Measurements from ENCODE around the gene KIF23.

KIF23 gene

DNA sequence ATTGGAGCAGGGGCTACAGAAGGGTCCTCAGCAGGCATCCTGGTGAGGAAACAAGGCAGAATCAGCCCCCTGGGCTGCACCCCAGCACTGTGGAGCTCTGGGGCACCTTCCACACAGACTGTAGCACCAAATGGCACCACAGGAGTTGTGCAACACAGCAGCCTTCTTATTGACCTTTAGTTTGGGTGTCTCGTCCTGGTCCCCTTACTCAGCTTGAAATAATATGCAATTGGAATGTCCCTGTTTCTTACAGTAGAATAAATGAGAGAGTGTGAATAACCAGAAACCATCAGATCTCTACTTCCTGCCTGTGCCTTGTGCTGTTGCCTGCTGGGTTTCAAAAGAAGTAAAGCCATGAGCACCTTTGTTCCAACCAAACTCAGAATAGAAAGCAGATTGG is 82.9 kb downstream of the KIF23 start:
- no peak for DNase-seq

DNA sequence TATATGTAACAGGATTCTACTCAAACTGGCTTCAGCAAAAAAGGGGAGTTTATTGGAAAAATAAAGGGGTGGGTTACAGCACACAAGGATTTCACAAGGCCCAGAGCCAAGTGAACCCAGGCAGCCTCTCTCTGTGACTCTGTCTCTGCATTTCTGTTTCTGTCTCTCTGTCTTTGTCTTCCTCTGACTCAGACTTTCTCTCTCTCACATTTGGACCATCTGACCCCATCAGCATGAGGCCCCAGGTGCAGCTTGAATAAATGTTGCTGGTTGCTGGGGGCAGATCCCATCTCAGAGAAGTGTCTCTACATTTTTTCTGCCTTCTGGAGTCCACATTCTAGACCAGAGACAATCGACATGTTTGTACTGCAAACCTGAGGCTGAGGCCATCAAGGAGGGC is 83.5 kb downstream of the KIF23 start:
- peak; percentile 21 for DNase-seq

Data from activated CD4-positive, alpha-beta T cell treated with anti-CD3 and anti-CD28 coated beads, Interleukin-10, Interleukin-2, amounts not matched to agents 100 ng/mL and 50 ng/mL, durations not matched to agents 16 hours and 8 hours (primary cell).